GM23338 (cell line): ENCODE results near the gene BANK1. TPM values are rescaled to one million over a fixed set of nuclear protein-coding genes. Genes with fewer than 3 reads are reported as not detected.

Source experiments
- ATAC-seq: fragments of 200-7000 bp; cut with Tn5 transposase; 3 replicates; pipeline ENCODE4 v1.9.1; 2020
- DNase-seq: peaks from one replicate; pipeline ENCODE4 v3.0.0-alpha.2; 2015; ENCODE audit warnings: low spot score
- H2AFZ ChIP-seq: fragments of 200-600 bp; sonication (generic); 2 replicates; pipeline ENCODE4 v1.8.0; 2016; ENCODE audit warnings: antibody characterized with exemption, mild to moderate bottlenecking, moderate library complexity
- H3F3A ChIP-seq: fragments of 200-600 bp; sonication (generic); replicated peaks from 2 replicates; pipeline ENCODE4 v1.8.0; 2017; ENCODE audit warnings: antibody characterized with exemption, mixed run types, low read depth
- H3K27ac ChIP-seq: fragments of 200-600 bp; sonication (generic); 2 replicates; pipeline ENCODE4 v1.6.1; 2016; ENCODE audit warnings: low read depth
- H3K27me3 ChIP-seq: fragments of 200-600 bp; sonication (generic); 2 replicates; pipeline ENCODE4 v1.8.0; 2016; ENCODE audit warnings: mild to moderate bottlenecking, mixed run types, moderate library complexity; ENCODE audit not compliant: insufficient read depth
- H3K36me3 ChIP-seq: fragments of 200-600 bp; sonication (generic); 2 replicates; pipeline ENCODE4 v1.8.0; 2016; ENCODE audit warnings: mild to moderate bottlenecking; ENCODE audit not compliant: insufficient read depth
- H3K4me1 ChIP-seq: fragments of 200-600 bp; sonication (generic); 2 replicates; pipeline ENCODE4 v1.8.0; 2016; ENCODE audit warnings: mild to moderate bottlenecking, moderate library complexity; ENCODE audit not compliant: insufficient read depth
- H3K4me2 ChIP-seq: fragments of 200-600 bp; sonication (generic); 2 replicates; pipeline ENCODE4 v1.7.1; 2017; ENCODE audit warnings: mixed run types
- H3K4me3 ChIP-seq: fragments of 200-600 bp; sonication (generic); 2 replicates; pipeline ENCODE4 v1.6.1; 2016; ENCODE audit warnings: mixed run types
- H3K79me2 ChIP-seq: fragments of 200-600 bp; sonication (generic); replicated peaks from 2 replicates; pipeline ENCODE4 v1.8.0; 2017; ENCODE audit warnings: mild to moderate bottlenecking; ENCODE audit not compliant: insufficient read depth
- H3K9me2 ChIP-seq: fragments of 200-600 bp; sonication (generic); 2 replicates; pipeline ENCODE4 v1.8.0; 2017; ENCODE audit not compliant: insufficient read depth
- H4K20me1 ChIP-seq: fragments of 200-600 bp; sonication (generic); replicated peaks from 2 replicates; pipeline ENCODE4 v1.8.0; 2017; ENCODE audit warnings: mild to moderate bottlenecking; ENCODE audit not compliant: insufficient read depth
- H3K27ac Mint-ChIP-seq: 2 replicates; pipeline ENCODE4 v1.8.0; 2020; ENCODE audit warnings: inconsistent platforms, mild to moderate bottlenecking, moderate library complexity, mixed read lengths
- H3K27me3 Mint-ChIP-seq: 3 replicates; pipeline ENCODE4 v1.8.0; 2022; ENCODE audit warnings: low read depth, mild to moderate bottlenecking, moderate library complexity, mixed read lengths, inconsistent platforms; ENCODE audit not compliant: insufficient read depth, poor library complexity
- H3K36me3 Mint-ChIP-seq: 3 replicates; pipeline ENCODE4 v1.8.0; 2021; ENCODE audit warnings: low read depth, mild to moderate bottlenecking, inconsistent platforms, moderate library complexity, mixed read lengths
- H3K4me1 Mint-ChIP-seq: 3 replicates; pipeline ENCODE4 v1.8.0; 2020; ENCODE audit warnings: mild to moderate bottlenecking, inconsistent platforms, mixed read lengths
- H3K4me3 Mint-ChIP-seq: 3 replicates; pipeline ENCODE4 v1.8.0; 2021; ENCODE audit warnings: moderate library complexity, mild to moderate bottlenecking, inconsistent platforms, mixed read lengths
- H3K9me3 Mint-ChIP-seq: 3 replicates; pipeline ENCODE4 v1.8.0; 2020; ENCODE audit warnings: moderate library complexity, mild to moderate bottlenecking, inconsistent platforms, mixed read lengths
- CREB1 ChIP-seq: fragments of 250-450 bp; sonication (Bioruptor Pico); IDR thresholded peaks from 2 replicates; pipeline ENCODE4 v1.5.0; 2020; ENCODE audit warnings: low read depth, mild to moderate bottlenecking, moderate library complexity
- EZH2 ChIP-seq: fragments of 200-600 bp; sonication (generic); IDR thresholded peaks from one replicate; pipeline ENCODE4 v1.8.0; 2017; ENCODE audit warnings: antibody characterized with exemption, mild to moderate bottlenecking, low read depth; ENCODE audit not compliant: unreplicated experiment
- EZH2phosphoT487 ChIP-seq: fragments of 200-600 bp; sonication (generic); IDR thresholded peaks from one replicate; pipeline ENCODE4 v1.8.1; 2018; ENCODE audit warnings: antibody characterized with exemption; ENCODE audit not compliant: unreplicated experiment
- JUNB ChIP-seq: IDR thresholded peaks from one replicate; pipeline ENCODE4 v1.6.1; 2016; ENCODE audit warnings: antibody characterized with exemption; ENCODE audit not compliant: unreplicated experiment
- NANOG ChIP-seq: IDR thresholded peaks from 2 replicates; pipeline ENCODE4 v1.6.1; 2016; ENCODE audit warnings: antibody characterized with exemption, borderline replicate concordance
- POLR2AphosphoS5 ChIP-seq: IDR thresholded peaks from 2 replicates; pipeline ENCODE4 v1.6.1; 2016; ENCODE audit warnings: antibody characterized with exemption, low read depth
- STAT1 ChIP-seq: IDR thresholded peaks from one replicate; pipeline ENCODE4 v1.6.1; 2016; ENCODE audit warnings: antibody characterized with exemption; ENCODE audit not compliant: unreplicated experiment
- ZNF114 ChIP-seq: fragments of 250-450 bp; sonication (Bioruptor Pico); IDR thresholded peaks from 2 replicates; pipeline ENCODE4 v1.5.0; 2020; ENCODE audit warnings: mild to moderate bottlenecking, moderate library complexity
- ZNF331 ChIP-seq: fragments of 250-450 bp; sonication (Bioruptor Pico); IDR thresholded peaks from 2 replicates; pipeline ENCODE4 v1.5.0; 2020; ENCODE audit warnings: low read depth, mild to moderate bottlenecking, moderate library complexity
- ZNF462 ChIP-seq: fragments of 250-450 bp; sonication (Bioruptor Pico); IDR thresholded peaks from 2 replicates; pipeline ENCODE4 v1.5.0; 2020; ENCODE audit warnings: mild to moderate bottlenecking, moderate library complexity
- polyA plus RNA-seq: library from polyadenylated mRNA; unstranded; fragments of >200 nt; fragmentation: Nextera tagmentation; extraction: Ambion mirVana; gene quantifications from 2 replicates; pipeline ENCODE4 v1.2.1, GENCODE V29; 2016
- total RNA-seq: library from RNA; depleted of rRNA; stranded (reverse); fragments of >200 nt; shearing (Covaris generic); gene quantifications from 2 replicates; pipeline ENCODE4 v1.2.3, GENCODE V29; 2014
- TF ChIP-seq, protein P1 (sequence below): IDR thresholded peaks from one replicate; pipeline ENCODE4 v1.6.1; 2018; ENCODE audit warnings: antibody characterized with exemption; ENCODE audit not compliant: unreplicated experiment
- TF ChIP-seq, protein P2 (sequence below): IDR thresholded peaks from 2 replicates; pipeline ENCODE4 v1.6.1; 2016; ENCODE audit warnings: antibody characterized with exemption
- TF ChIP-seq, protein P3 (sequence below), 2 experiments: fragments of 200-600 bp in 1 of 2; sonication (generic) in 1 of 2; conservative IDR thresholded peaks; 2 replicates each; pipeline versions ENCODE4 v1.5.1 to v1.6.1; 2016 to 2017; ENCODE audit warnings: antibody characterized with exemption in 2 of 2, low read depth in 2 of 2, mild to moderate bottlenecking in 2 of 2, moderate library complexity in 1 of 2

Gene BANK1
- total and polyA plus RNA-seq, 2 experiments from 2014 or later: 0.86 to 0.87 TPM

- Mint-ChIP-seq H3K9me3 (peaks cover 10% of the 10 kb centered on the region; the same call in 2 of the 3 replicates), H3K27ac (no peak overlapping the region), H3K4me1 (peaks cover 24% of the 10 kb centered on the region; the same call in 2 of the 3 replicates), H3K27me3 (peaks cover 2% of the 10 kb centered on the region), H3K4me3 (no peak overlapping the region), H3K36me3 (peaks cover 6% of the 10 kb centered on the region)
- no peak overlapping the region for H3K27ac ChIP-seq
- ATAC-seq: no peak
- no peak overlapping the region for H2AFZ ChIP-seq
- no peak overlapping the region for H3K4me3 ChIP-seq
- H3K79me2 ChIP-seq: no peaks in the 10 kb centered on the region
- H4K20me1 ChIP-seq: no peaks in the 10 kb centered on the region
- no peaks in the 10 kb centered on the region for H3K27me3 ChIP-seq
- H3K4me1 ChIP-seq: peaks cover 21% of the 10 kb centered on the region
- TF ChIP-seq CREB1 (CRISPR knock-in tag) (no peak), ZNF331 (no peak), ZNF114 (no peak), EZH2phosphoT487 (no peak), ZNF462 (CRISPR knock-in tag) (no peak), NANOG (no peak), JUNB (no peak), STAT1 (no peak), POLR2AphosphoS5 (no peak), EZH2 (no peak)
- TF ChIP-seq, protein P1, sequence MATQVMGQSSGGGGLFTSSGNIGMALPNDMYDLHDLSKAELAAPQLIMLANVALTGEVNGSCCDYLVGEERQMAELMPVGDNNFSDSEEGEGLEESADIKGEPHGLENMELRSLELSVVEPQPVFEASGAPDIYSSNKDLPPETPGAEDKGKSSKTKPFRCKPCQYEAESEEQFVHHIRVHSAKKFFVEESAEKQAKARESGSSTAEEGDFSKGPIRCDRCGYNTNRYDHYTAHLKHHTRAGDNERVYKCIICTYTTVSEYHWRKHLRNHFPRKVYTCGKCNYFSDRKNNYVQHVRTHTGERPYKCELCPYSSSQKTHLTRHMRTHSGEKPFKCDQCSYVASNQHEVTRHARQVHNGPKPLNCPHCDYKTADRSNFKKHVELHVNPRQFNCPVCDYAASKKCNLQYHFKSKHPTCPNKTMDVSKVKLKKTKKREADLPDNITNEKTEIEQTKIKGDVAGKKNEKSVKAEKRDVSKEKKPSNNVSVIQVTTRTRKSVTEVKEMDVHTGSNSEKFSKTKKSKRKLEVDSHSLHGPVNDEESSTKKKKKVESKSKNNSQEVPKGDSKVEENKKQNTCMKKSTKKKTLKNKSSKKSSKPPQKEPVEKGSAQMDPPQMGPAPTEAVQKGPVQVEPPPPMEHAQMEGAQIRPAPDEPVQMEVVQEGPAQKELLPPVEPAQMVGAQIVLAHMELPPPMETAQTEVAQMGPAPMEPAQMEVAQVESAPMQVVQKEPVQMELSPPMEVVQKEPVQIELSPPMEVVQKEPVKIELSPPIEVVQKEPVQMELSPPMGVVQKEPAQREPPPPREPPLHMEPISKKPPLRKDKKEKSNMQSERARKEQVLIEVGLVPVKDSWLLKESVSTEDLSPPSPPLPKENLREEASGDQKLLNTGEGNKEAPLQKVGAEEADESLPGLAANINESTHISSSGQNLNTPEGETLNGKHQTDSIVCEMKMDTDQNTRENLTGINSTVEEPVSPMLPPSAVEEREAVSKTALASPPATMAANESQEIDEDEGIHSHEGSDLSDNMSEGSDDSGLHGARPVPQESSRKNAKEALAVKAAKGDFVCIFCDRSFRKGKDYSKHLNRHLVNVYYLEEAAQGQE: no peak
- TF ChIP-seq, protein P2, sequence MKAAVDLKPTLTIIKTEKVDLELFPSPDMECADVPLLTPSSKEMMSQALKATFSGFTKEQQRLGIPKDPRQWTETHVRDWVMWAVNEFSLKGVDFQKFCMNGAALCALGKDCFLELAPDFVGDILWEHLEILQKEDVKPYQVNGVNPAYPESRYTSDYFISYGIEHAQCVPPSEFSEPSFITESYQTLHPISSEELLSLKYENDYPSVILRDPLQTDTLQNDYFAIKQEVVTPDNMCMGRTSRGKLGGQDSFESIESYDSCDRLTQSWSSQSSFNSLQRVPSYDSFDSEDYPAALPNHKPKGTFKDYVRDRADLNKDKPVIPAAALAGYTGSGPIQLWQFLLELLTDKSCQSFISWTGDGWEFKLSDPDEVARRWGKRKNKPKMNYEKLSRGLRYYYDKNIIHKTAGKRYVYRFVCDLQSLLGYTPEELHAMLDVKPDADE: no peak
- TF ChIP-seq, protein P3, sequence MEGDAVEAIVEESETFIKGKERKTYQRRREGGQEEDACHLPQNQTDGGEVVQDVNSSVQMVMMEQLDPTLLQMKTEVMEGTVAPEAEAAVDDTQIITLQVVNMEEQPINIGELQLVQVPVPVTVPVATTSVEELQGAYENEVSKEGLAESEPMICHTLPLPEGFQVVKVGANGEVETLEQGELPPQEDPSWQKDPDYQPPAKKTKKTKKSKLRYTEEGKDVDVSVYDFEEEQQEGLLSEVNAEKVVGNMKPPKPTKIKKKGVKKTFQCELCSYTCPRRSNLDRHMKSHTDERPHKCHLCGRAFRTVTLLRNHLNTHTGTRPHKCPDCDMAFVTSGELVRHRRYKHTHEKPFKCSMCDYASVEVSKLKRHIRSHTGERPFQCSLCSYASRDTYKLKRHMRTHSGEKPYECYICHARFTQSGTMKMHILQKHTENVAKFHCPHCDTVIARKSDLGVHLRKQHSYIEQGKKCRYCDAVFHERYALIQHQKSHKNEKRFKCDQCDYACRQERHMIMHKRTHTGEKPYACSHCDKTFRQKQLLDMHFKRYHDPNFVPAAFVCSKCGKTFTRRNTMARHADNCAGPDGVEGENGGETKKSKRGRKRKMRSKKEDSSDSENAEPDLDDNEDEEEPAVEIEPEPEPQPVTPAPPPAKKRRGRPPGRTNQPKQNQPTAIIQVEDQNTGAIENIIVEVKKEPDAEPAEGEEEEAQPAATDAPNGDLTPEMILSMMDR (conservative IDR thresholded peaks at IDR 0.05; ENCODE audit: low read depth in 2 of 2): no peak
- no peaks in the 10 kb centered on the region for H3F3A ChIP-seq
- no peaks in the 10 kb centered on the region for H3K36me3 ChIP-seq
- no peak overlapping the region for H3K4me2 ChIP-seq
- no peak for DNase-seq
- 0 out of 2 replicates have a peak, but pooled peaks cover 8% of the 10 kb centered on the region for H3K9me2 ChIP-seq
Observed at GRCh38 chr4:101785486-101785885, 5.0 kb upstream of the BANK1 start.
